GM12891 (cell line): Measurements from ENCODE around the gene AMFR.

Experiments
- DNase-seq: peaks from one replicate; pipeline ENCODE4 v3.0.0; 2011; ENCODE audit warnings: low spot score; ENCODE audit not compliant: insufficient read length
- FAIRE-seq: peaks from 2 replicates; lab custom pipeline; 2011; peaks lifted over from hg19 to GRCh38; lab: Jason Lieb, UNC
- PAX5 ChIP-seq: IDR thresholded peaks from 2 replicates; pipeline ENCODE4 v1.6.1; 2011; ENCODE audit warnings: low read length, moderate library complexity, mild to moderate bottlenecking; ENCODE audit not compliant: insufficient read depth, severe bottlenecking
- POLR2A ChIP-seq: IDR thresholded peaks from 2 replicates; pipeline ENCODE4 v1.6.1; 2011; ENCODE audit warnings: low read depth, low read length, control low read depth
- POLR2AphosphoS5 ChIP-seq: IDR thresholded peaks from 2 replicates; pipeline ENCODE4 v1.6.1; 2011; ENCODE audit warnings: low read depth, low read length, control low read depth
- POU2F2 ChIP-seq: IDR thresholded peaks from 2 replicates; pipeline ENCODE4 v1.6.1; 2011; ENCODE audit warnings: low read depth, mild to moderate bottlenecking, control low read depth, low read length, moderate library complexity
- SPI1 ChIP-seq: IDR thresholded peaks from 2 replicates; pipeline ENCODE4 v1.6.1; 2011; ENCODE audit warnings: low read depth, low read length, control low read depth
- TAF1 ChIP-seq: IDR thresholded peaks from 2 replicates; pipeline ENCODE4 v1.6.1; 2011; ENCODE audit warnings: low read depth, low read length, control low read depth

Gene AMFR

DNA sequence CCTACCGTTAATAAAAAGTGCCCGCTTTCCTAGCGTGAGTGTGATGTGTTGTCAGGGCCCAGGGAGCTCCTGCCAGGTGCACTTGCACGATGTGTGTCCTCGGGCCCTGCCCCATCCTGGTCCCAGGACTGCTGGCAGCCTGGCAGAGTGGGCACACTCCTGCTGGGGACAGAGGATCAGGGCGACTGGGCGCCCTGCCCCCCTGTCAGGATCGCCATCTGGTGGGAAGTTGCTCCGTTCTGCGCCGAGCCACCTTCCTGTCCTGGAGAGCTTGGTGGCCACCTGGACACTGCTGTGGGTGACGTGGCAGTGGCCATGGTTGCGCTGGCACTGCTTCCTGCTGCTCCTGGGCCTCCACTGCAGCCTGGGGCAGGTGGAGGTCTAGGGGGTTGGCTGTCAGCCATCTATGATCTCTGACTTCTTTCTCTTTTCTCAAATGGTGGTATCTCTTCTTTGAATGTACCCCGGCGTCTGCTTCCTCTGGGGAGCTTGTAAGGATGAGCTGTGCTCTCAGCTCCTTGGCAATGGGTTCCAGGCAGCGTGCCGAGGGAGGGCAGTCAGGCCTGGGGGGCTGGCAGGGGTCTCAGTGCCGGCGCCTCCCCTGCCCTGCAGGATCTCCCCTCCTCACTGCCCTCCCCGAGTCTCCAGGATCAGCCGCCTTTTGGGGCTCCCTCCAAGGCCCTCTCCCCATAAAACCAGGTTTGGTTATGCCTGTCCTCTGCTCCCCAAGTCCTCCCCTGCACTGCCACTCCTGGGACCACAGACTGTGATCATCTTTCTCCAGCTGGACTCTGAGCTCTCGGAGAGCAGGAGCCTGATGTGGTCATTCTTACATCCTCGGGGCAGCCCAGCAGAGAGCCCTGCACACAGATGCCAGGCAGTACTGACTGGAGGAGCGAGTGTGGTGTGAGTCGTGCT, 76.9 kb downstream of the AMFR start:
- no peak for FAIRE-seq
- no peak for DNase-seq
- TF ChIP-seq PAX5 (no peak), POU2F2 (no peak), POLR2A (no peak), SPI1 (no peak), POLR2AphosphoS5 (no peak), TAF1 (no peak)

DNA sequence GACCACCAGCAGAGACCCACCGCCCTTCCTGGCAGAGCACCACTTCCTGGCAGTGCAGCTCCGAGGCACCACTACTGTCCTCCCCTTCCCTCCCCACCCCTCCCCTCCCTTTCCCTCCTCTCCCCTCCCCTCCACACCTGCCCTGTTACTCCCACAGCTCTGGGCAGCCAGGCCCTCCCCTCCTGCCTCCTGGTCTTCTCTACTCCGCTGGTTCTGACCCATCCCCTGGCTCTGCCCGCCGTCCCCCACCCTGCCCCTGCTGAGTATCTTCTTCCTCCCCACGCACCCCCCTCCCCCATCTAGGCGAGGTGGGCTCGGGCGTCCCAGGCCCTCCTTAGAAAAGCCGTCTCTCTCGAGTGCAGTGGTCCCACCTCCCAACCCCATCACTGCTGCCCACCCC, 77.7 kb downstream of the AMFR start:
- TF ChIP-seq SPI1 (no peak), POLR2AphosphoS5 (no peak), POLR2A (no peak), TAF1 (no peak), PAX5 (no peak), POU2F2 (no peak)
- FAIRE-seq (no peak), DNase-seq (no peak)

DNA sequence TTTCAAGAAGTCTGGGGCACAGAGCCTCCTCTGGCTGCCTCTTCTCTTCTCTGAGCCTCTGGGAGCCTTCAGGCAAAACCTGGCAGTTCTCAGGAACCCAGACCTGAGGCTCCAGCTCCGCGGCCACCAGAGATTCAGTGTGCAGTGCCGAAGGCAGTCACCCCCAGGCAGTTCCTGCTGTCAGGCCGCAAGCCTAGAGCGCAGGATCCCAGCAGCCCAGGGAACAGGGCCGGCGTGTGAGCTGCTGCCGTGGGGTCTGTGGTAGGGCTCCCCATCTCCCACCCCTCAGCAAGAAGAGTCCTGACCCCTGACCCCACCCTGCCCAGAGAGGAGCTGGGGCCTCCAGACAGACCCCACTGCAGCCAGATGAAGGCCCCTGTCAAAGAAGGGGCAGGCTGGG, 78.2 kb downstream of the AMFR start:
- FAIRE-seq (no peak), DNase-seq (no peak)
- no peak for TF ChIP-seq TAF1
- TF ChIP-seq POU2F2: no peak
- no peak for TF ChIP-seq PAX5
- no peak for TF ChIP-seq POLR2A
- no peak for TF ChIP-seq SPI1
- no peak for TF ChIP-seq POLR2AphosphoS5

GRCh38 chr16:56346131-56346890, 79.0 kb downstream of the AMFR start:
- TF ChIP-seq SPI1: no peak
- TF ChIP-seq PAX5: no peak
- DNase-seq: no peak
- FAIRE-seq: no peak

DNA sequence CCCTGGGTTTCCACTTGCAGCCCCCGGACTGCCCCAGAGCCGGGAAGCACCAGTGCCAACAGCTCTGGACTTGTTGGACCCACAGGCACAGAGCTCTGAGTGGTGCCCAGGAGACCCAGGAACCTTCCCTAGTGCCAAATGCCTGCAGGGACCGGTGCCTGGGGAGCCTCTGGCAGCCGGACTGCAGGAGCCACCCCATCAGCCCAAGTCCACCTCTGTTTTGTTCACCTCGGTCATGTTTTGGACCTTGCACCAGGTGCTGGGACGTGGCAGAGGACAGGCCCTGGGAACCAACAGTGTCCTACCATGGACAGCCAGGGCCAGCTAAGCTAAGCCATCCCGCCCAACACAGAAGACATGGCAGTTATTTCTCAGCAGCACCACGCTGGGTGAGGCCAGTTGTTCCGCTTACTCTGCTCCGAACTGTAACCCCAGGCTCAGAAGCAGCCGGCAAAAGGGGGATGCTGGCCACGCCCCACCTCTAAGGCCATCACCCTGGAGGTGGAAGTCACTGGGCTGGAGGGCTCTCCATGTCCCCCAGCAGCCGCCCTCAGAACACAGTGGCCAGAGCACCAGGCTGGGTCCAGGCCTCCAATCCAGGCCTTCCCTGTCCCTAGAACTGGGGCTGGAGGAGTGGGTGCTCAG, 79.8 kb downstream of the AMFR start:
- TF ChIP-seq POU2F2 (no peak), SPI1 (no peak), TAF1 (no peak), PAX5 (no peak), POLR2A (no peak), POLR2AphosphoS5 (no peak)
- FAIRE-seq (no peak), DNase-seq (no peak)

GRCh38 chr16:56344518-56345405, 80.6 kb downstream of the AMFR start:
- FAIRE-seq (no peak), DNase-seq (no peak)
- TF ChIP-seq PAX5: no peak

GRCh38 chr16:56343661-56344517, 81.5 kb downstream of the AMFR start:
- DNase-seq: no peak
- no peak for FAIRE-seq
- TF ChIP-seq SPI1: no peak
- no peak for TF ChIP-seq POLR2AphosphoS5
- no peak for TF ChIP-seq POU2F2
- no peak for TF ChIP-seq PAX5

DNA sequence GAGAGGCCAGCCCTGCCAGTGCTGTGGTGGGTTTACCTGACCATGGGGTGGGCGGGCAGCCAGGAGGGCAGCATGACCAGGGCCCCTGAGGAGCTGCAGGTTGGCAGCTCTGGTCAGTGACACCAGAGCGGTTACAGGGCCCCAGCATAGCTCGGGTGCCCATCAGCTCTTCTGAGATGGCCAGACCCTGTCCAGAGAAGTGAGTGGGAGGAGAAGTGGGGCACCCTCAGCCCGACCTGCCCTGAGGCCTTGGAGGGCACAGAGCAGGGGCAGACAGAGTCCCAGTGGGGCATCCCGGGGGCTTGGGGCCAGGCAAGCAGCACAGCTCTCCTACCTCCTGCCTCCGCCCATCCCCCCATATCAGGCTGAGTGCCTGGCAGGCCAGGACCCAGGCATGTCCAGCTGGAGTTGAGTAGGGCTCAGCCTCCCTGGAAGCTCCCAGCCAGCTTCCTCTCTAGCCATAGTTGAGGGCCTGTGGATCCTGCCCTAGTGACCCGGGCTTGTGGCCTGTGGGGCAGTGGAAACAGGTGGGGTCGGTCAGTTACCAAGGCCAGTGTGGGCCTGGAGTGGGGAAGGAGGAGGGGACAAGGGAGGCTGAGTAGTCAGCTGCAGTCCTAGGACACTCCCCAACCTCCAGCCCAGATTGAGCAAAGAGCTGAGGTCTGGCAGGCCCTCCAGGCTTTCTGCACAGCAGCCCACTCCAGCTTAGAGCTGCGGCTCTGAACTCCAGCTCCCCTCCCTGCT, 83.5 kb downstream of the AMFR start:
- TF ChIP-seq PAX5: no peak
- TF ChIP-seq SPI1: no peak
- no peak for FAIRE-seq
- no peak for DNase-seq
